HG03457 (cell line): ENCODE measurements around the gene PODNL1.

Experiments
- ATAC-seq: cut with Tn5 transposase; IDR thresholded peaks from one replicate; pipeline ENCODE4 v1.9.1; 2021; ENCODE audit warnings: moderate number of reproducible peaks; ENCODE audit not compliant: unreplicated experiment

Gene PODNL1

GRCh38 chr19:13959141-13959961 is 21.1 kb upstream of the PODNL1 start:
- ATAC-seq, result no peak

GRCh38 chr19:13958043-13958442 is 19.8 kb upstream of the PODNL1 start:
- ATAC-seq, result no peak

- no peak for ATAC-seq
Observed at GRCh38 chr19:13957051-13957450, 18.8 kb upstream of the PODNL1 start.

- no peak for ATAC-seq
Observed at GRCh38 chr19:13956365-13956744, 18.1 kb upstream of the PODNL1 start.

GRCh38 chr19:13955662-13956364 is 17.6 kb upstream of the PODNL1 start:
- no peak for ATAC-seq

- ATAC-seq, result no peak
Observed at GRCh38 chr19:13954185-13954584, 16.0 kb upstream of the PODNL1 start.

GRCh38 chr19:13952931-13953531 is 14.8 kb upstream of the PODNL1 start:
- ATAC-seq, result no peak

GRCh38 chr19:13952154-13952930 is 14.1 kb upstream of the PODNL1 start, which contains the start of gene DCAF15:
DCAF15 (plus strand) TSS chr19:13952509; CDS start chr19:13952513, 4 bp downstream.
- ATAC-seq, result peak; percentile 95

GRCh38 chr19:13951799-13952153 is 13.6 kb upstream of the PODNL1 start:
- no peak for ATAC-seq

- no peak for ATAC-seq
Observed at GRCh38 chr19:13951043-13951442, 12.8 kb upstream of the PODNL1 start.

- no peak for ATAC-seq
Observed at GRCh38 chr19:13946414-13946813, 8.2 kb upstream of the PODNL1 start.

- no peak for ATAC-seq
Observed at GRCh38 chr19:13942023-13942684, 3.9 kb upstream of the PODNL1 start.

GRCh38 chr19:13937479-13938300 is 527 bp downstream of the PODNL1 start:
- ATAC-seq, result no peak

GRCh38 chr19:13935765-13936510 is 2.3 kb downstream of the PODNL1 start:
- no peak for ATAC-seq

GRCh38 chr19:13934785-13935109 is 3.5 kb downstream of the PODNL1 start:
- ATAC-seq, result no peak

- no peak for ATAC-seq
Observed at GRCh38 chr19:13932911-13933393, 5.3 kb downstream of the PODNL1 start.

- no peak for ATAC-seq
Observed at GRCh38 chr19:13932149-13932637, 6.0 kb downstream of the PODNL1 start.

GRCh38 chr19:13931391-13932148 is 6.6 kb downstream of the PODNL1 start:
- ATAC-seq, result no peak
